Neuronal stem cell (in vitro differentiated cells): ENCODE results near the gene CCNT2.
"Not testable (repeated sequence)": the region's sequence is repeated elsewhere in the genome, so short reads cannot be mapped to it uniquely, and the experiment has no call there.

ENCODE experiments used
- DNase-seq: peaks from one replicate; pipeline ENCODE4 v3.0.0-alpha.2; 2013; ENCODE audit warnings: low spot score
- H2AFZ ChIP-seq: one replicate; pipeline ENCODE4 v1.6.1; 2013; ENCODE audit warnings: mild to moderate bottlenecking, low read length, inconsistent platforms
- H2AK5ac ChIP-seq: 2 replicates; pipeline ENCODE4 v1.6.1; 2013; ENCODE audit warnings: low read depth, mild to moderate bottlenecking, inconsistent platforms, low read length, moderate library complexity, mixed read lengths
- H2BK120ac ChIP-seq: 2 replicates; pipeline ENCODE4 v1.6.1; 2013; ENCODE audit warnings: low read depth, mild to moderate bottlenecking, inconsistent platforms, low read length, moderate library complexity, mixed read lengths
- H2BK12ac ChIP-seq: one replicate; pipeline ENCODE4 v1.6.1; 2013; ENCODE audit warnings: low read length, inconsistent platforms
- H2BK15ac ChIP-seq: 2 replicates; pipeline ENCODE4 v1.6.1; 2013; ENCODE audit warnings: mild to moderate bottlenecking, low read length, inconsistent platforms, mixed read lengths
- H2BK5ac ChIP-seq: one replicate; pipeline ENCODE4 v1.6.1; 2013; ENCODE audit warnings: inconsistent platforms, mild to moderate bottlenecking, low read length, moderate library complexity
- H3K14ac ChIP-seq: one replicate; pipeline ENCODE4 v1.6.1; 2013; ENCODE audit warnings: low read length, inconsistent platforms
- H3K18ac ChIP-seq: 2 replicates; pipeline ENCODE4 v1.6.1; 2013; ENCODE audit warnings: low read length, inconsistent platforms
- H3K23ac ChIP-seq: 2 replicates; pipeline ENCODE4 v1.6.1; 2013; ENCODE audit warnings: low read depth, mild to moderate bottlenecking, mixed read lengths, low read length, inconsistent platforms; ENCODE audit not compliant: poor library complexity
- H3K27ac ChIP-seq: replicated peaks from 3 replicates; pipeline ENCODE4 v1.5.1; 2013; ENCODE audit warnings: low read length, inconsistent platforms
- H3K27me3 ChIP-seq, 3 experiments: 2 replicates each; pipeline ENCODE4 v1.6.1; 2013; ENCODE audit warnings: low read length in 3 of 3, mild to moderate bottlenecking in 2 of 3, inconsistent platforms in 1 of 3, low read depth in 1 of 3, mixed read lengths in 1 of 3, moderate library complexity in 1 of 3; ENCODE audit not compliant: control insufficient read depth in 3 of 3, insufficient read depth in 3 of 3
- H3K36me3 ChIP-seq, 2 donors: replicated peaks in 1 of 2; 2 replicates each; pipeline ENCODE4 v1.6.1; 2013; ENCODE audit warnings: low read length in 2 of 2; ENCODE audit not compliant: control insufficient read depth in 2 of 2, insufficient read depth in 2 of 2
- H3K4ac ChIP-seq: 2 replicates; pipeline ENCODE4 v1.6.1; 2013; ENCODE audit warnings: inconsistent platforms, mild to moderate bottlenecking, low read length, moderate library complexity
- H3K4me1 ChIP-seq, 2 donors: 1 replicate in 1 of 2; 2 replicates in 1 of 2; pipeline ENCODE4 v1.6.1; 2013; ENCODE audit warnings: low read length in 2 of 2, low read depth in 1 of 2; ENCODE audit not compliant: control insufficient read depth in 2 of 2, insufficient read depth in 1 of 2
- H3K4me2 ChIP-seq: one replicate; pipeline ENCODE4 v1.6.1; 2013; ENCODE audit warnings: mild to moderate bottlenecking, low read length, inconsistent platforms; ENCODE audit not compliant: insufficient read depth, poor library complexity, severe bottlenecking
- H3K4me3 ChIP-seq, 2 donors: 2 replicates each; pipeline ENCODE4 v1.5.1; 2013; ENCODE audit warnings: low read length in 2 of 2, mild to moderate bottlenecking in 2 of 2, inconsistent platforms in 1 of 2, moderate library complexity in 1 of 2
- H3K79me1 ChIP-seq: one replicate; pipeline ENCODE4 v1.6.1; 2013; ENCODE audit warnings: low read depth, mild to moderate bottlenecking, inconsistent platforms, low read length, moderate library complexity
- H3K9ac ChIP-seq: one replicate; pipeline ENCODE4 v1.6.1; 2013; ENCODE audit warnings: mild to moderate bottlenecking, low read depth, low read length, inconsistent platforms; ENCODE audit not compliant: poor library complexity
- H3K9me3 ChIP-seq, 2 donors: replicated peaks in 1 of 2; 2 replicates each; pipeline versions ENCODE3 to v1.6.1; 2013; ENCODE audit warnings: low read length in 2 of 2, mild to moderate bottlenecking in 2 of 2, inconsistent platforms in 1 of 2, low read depth in 1 of 2, mixed read lengths in 1 of 2, moderate library complexity in 1 of 2; ENCODE audit not compliant: control insufficient read depth in 2 of 2, insufficient read depth in 1 of 2
- H4K8ac ChIP-seq: one replicate; pipeline ENCODE4 v1.6.1; 2013; ENCODE audit warnings: low read depth, mild to moderate bottlenecking, inconsistent platforms, low read length, moderate library complexity
- H4K91ac ChIP-seq: one replicate; pipeline ENCODE4 v1.6.1; 2013; ENCODE audit warnings: low read length, low read depth, mild to moderate bottlenecking, inconsistent platforms; ENCODE audit not compliant: poor library complexity
- WGBS, 2 donors: extraction: QIAGEN DNeasy Blood & Tissue Kit; methylation state at CpG; one replicate each; pipeline ENCODE4 v1.1.7; 2013; ENCODE audit warnings: missing lambda C conversion rate in 2 of 2, mixed read lengths in 1 of 2; ENCODE audit not compliant: insufficient read length in 2 of 2, insufficient replicate concordance in 1 of 2; ENCODE audit errors: extremely low coverage in 2 of 2; 5-methylcytosine and 5-hydroxymethylcytosine counted together

The CCNT2 gene

GRCh38 chr2:134975281-134976009 is 56.8 kb downstream of the CCNT2 start:
- H2AFZ ChIP-seq = no peak overlapping the region
- H3K4me3 ChIP-seq = no peak overlapping the region
- no peaks in the 10 kb centered on the region for H3K4me1 ChIP-seq
- H2BK120ac ChIP-seq = no peak overlapping the region
- WGBS, 2 donors = no CpG with 5 or more reads among the region's 6 CpGs
- peak overlapping the region; percentile 2 for H3K23ac ChIP-seq
- H3K14ac ChIP-seq = peak overlapping the region; percentile 89
- no peaks in the 10 kb centered on the region for H3K27me3 ChIP-seq
- H3K18ac ChIP-seq = peak overlapping the region; percentile 64
- peak overlapping the region; percentile 52 for H2AK5ac ChIP-seq
- no peak for DNase-seq
- no peak overlapping the region for H2BK5ac ChIP-seq
- no peaks in the 10 kb centered on the region for H3K79me1 ChIP-seq
- H2BK12ac ChIP-seq = peak overlapping the region; percentile 18
- no peak overlapping the region for H4K8ac ChIP-seq
- peaks cover 0 to 7% of the 10 kb centered on the region in 2 donors for H3K9me3 ChIP-seq
- no peak overlapping the region for H4K91ac ChIP-seq
- H3K36me3 ChIP-seq = no peaks in the 10 kb centered on the region
- peak overlapping the region; percentile 70 for H3K9ac ChIP-seq
- no peak overlapping the region for H2BK15ac ChIP-seq
- H3K27ac ChIP-seq = no peak overlapping the region
- H3K4ac ChIP-seq = no peak overlapping the region
- no peak overlapping the region for H3K4me2 ChIP-seq

DNA sequence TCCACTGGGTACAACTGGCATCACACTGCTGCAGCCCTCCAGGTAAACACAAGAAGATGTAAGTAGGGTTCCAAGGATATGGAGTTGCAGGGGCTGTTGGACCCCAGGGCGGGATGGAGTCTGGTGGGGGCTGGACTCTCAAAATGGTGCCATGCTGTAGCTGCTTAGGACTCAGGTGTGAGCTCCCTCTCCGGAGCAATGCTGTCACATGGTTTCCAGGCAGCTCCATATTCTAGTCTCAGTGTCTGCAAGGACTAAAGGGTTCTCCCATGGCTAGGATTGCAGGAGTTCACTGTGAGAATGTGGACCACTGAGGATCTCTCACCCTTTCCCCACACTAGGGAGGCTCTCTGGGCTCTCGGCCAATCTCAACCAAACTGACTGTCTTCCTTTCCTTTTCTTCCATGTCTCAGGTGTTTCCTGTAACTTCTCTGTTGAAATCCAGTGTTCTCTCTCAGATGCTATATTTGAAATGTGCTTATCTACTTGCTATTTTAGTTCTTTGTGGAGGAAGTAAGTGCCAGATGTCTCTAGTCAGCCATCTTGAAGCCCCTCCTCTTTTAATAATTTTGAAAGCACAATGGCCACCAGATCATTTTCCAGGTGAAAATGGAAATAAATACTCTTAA is 57.6 kb downstream of the CCNT2 start:
- H2BK15ac ChIP-seq = no peak overlapping the region
- H2AK5ac ChIP-seq = no peak overlapping the region
- H3K9me3 ChIP-seq = peaks cover 0 to 7% of the 10 kb centered on the region in 2 donors
- no peak overlapping the region for H3K14ac ChIP-seq
- WGBS, 2 donors = no CpG with 5 or more reads among the region's 3 CpGs
- H3K4me2 ChIP-seq = no peak overlapping the region
- no peak overlapping the region for H2BK5ac ChIP-seq
- H3K79me1 ChIP-seq = no peaks in the 10 kb centered on the region
- H3K4me1 ChIP-seq = no peaks in the 10 kb centered on the region
- H2BK12ac ChIP-seq = peak overlapping the region; percentile 18
- peak overlapping the region; percentile 23 for H2AFZ ChIP-seq
- H3K36me3 ChIP-seq = no peaks in the 10 kb centered on the region
- no peaks in the 10 kb centered on the region for H3K27me3 ChIP-seq
- H3K27ac ChIP-seq = no peak overlapping the region
- no peak overlapping the region for H4K8ac ChIP-seq
- peak overlapping the region; percentile 2 for H3K23ac ChIP-seq
- no peak overlapping the region for H3K4ac ChIP-seq
- H4K91ac ChIP-seq = no peak overlapping the region
- H3K18ac ChIP-seq = no peak overlapping the region
- no peak overlapping the region for H2BK120ac ChIP-seq
- H3K9ac ChIP-seq = no peak overlapping the region
- no peak for DNase-seq
- H3K4me3 ChIP-seq = no peak overlapping the region

- H3K27ac ChIP-seq, H3K9me3 ChIP-seq, H3K79me1 ChIP-seq, H3K4me3 ChIP-seq, H4K8ac ChIP-seq, H3K23ac ChIP-seq, H3K4me2 ChIP-seq, DNase-seq, H3K27me3 ChIP-seq, H2AK5ac ChIP-seq, H3K9ac ChIP-seq, H3K4ac ChIP-seq, H2BK120ac ChIP-seq, H3K36me3 ChIP-seq, H2BK15ac ChIP-seq, H3K4me1 ChIP-seq, H3K18ac ChIP-seq, H2BK5ac ChIP-seq, H2AFZ ChIP-seq, H4K91ac ChIP-seq, H3K14ac ChIP-seq, H2BK12ac ChIP-seq: not testable (repeated sequence)
- WGBS, 2 donors = no CpG with 5 or more reads among the region's 5 CpGs
Observed at GRCh38 chr2:134977104-134977503, 58.5 kb downstream of the CCNT2 start.

GRCh38 chr2:134979221-134979620 is 60.6 kb downstream of the CCNT2 start:
- no peak overlapping the region for H3K4me2 ChIP-seq
- no peak overlapping the region for H2BK120ac ChIP-seq
- H2AK5ac ChIP-seq = no peak overlapping the region
- peaks cover 0 to 7% of the 10 kb centered on the region in 2 donors for H3K9me3 ChIP-seq
- peaks cover 0 to 3% (median 0%) of the 10 kb centered on the region in 3 experiments for H3K27me3 ChIP-seq
- no peak overlapping the region for H3K14ac ChIP-seq
- H3K27ac ChIP-seq = no peak overlapping the region
- DNase-seq = no peak
- no peak overlapping the region for H3K4ac ChIP-seq
- no peak overlapping the region for H3K23ac ChIP-seq
- no peaks in the 10 kb centered on the region for H3K79me1 ChIP-seq
- H3K4me1 ChIP-seq = no peaks in the 10 kb centered on the region
- H2BK12ac ChIP-seq = no peak overlapping the region
- no peak overlapping the region for H3K4me3 ChIP-seq
- H3K18ac ChIP-seq = no peak overlapping the region
- H2BK5ac ChIP-seq = no peak overlapping the region
- H2AFZ ChIP-seq = no peak overlapping the region
- H3K9ac ChIP-seq = no peak overlapping the region
- H3K36me3 ChIP-seq = no peaks in the 10 kb centered on the region
- H4K91ac ChIP-seq = no peak overlapping the region
- H4K8ac ChIP-seq = no peak overlapping the region
- no peak overlapping the region for H2BK15ac ChIP-seq
- WGBS, 2 donors = no CpG with 5 or more reads among the region's 4 CpGs
